Cerebellar cortex (tissue), 1 donor: ENCODE results near the gene CELA3B.
"Not testable (repeated sequence)": the region's sequence is repeated elsewhere in the genome, so short reads cannot be mapped to it uniquely, and the experiment has no call there.

Experiments used
- DNase-seq: peaks from one replicate; pipeline ENCODE4 v3.0.0-alpha.2; 2015; ENCODE audit warnings: low spot score

Gene CELA3B, protein sequence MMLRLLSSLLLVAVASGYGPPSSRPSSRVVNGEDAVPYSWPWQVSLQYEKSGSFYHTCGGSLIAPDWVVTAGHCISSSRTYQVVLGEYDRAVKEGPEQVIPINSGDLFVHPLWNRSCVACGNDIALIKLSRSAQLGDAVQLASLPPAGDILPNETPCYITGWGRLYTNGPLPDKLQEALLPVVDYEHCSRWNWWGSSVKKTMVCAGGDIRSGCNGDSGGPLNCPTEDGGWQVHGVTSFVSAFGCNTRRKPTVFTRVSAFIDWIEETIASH

DNA sequence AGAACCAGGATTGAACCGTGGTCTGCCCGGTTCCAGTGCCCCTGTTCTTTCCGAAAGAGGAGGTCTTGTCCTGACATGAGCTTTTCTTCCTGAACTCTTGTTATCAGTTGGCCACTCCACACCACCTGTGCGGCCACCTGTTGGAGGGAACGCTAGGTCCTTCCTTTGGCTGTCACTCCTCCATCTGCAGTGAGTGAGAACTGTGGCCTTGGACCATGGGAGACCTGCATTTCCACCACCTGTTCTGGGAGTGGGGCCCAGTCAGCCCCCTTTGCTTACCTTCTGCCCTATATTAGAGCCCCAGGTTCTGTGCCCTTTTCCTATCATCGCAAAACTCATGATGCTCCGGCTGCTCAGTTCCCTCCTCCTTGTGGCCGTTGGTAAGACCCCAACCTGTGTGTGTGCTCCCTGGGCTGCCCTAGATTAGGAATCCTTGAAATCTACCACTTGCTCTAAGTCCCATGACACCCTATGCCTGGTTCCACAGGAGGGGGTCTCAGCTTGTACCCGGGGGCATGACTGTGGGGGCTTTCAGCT lies at the start of gene CELA3B:
Gene CELA3B, plus strand, starts transcription at position 320 of the 537 bp plus-strand sequence. Its CDS starts 18 bp downstream, at position 338.
- not testable (repeated sequence) for DNase-seq

DNA sequence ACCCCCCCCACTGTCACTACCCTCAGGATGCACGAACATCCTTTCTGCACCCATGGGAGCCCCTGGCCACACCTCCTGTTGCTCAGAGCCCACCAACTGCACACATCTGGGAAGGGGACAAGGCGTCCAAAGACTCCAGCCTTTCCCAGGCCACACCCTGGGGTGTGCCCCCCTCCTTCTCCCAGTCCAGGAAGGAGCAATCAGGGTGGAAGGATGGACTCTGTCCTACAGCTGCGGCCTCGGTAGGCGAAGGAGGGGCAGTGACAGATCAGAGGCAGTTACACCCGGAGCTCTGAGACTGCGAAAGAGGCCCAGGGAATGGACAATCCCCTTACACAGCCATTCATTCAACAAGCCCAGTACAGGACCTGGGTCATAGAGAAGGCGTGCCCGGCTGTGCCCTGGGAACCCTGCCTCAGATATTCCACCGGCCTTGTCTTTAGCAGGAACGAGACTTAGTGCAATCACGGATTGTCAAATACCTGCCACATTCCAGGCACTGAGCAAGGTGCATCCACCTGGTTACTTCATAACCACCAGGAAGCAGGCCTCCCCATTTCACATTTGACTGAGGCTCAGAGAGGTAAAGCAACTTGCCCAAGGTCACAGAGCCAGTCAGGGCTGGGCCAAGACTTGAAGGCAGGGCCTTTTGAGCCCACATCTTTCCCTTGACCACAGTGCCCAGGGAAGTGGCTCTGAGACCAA lies 49.1 kb upstream of the CELA3B start:
- no peak for DNase-seq

DNA sequence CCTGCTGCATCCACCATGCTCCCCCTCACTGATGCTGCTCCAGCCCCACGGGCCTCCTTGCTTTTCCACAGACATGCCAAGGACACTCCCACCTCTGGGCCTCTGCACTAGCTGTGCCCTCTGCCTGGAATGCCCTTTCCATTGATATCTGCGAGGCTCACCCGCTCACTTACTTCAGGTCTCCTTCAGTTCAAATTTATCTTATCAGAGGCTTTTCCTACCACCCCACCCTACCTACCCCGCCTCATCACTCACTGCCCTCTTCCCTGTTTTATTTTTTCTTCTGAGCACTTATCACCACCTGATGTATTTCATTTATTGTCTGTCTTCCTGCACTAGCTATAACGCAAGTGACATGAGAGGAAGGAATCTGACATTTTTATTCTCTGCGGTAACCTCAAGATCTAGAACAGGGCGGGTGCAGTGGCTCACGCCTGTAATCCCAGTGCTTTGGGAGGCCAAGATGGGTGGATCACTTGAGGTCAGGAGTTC lies 46.7 kb upstream of the CELA3B start:
- no peak for DNase-seq

DNA sequence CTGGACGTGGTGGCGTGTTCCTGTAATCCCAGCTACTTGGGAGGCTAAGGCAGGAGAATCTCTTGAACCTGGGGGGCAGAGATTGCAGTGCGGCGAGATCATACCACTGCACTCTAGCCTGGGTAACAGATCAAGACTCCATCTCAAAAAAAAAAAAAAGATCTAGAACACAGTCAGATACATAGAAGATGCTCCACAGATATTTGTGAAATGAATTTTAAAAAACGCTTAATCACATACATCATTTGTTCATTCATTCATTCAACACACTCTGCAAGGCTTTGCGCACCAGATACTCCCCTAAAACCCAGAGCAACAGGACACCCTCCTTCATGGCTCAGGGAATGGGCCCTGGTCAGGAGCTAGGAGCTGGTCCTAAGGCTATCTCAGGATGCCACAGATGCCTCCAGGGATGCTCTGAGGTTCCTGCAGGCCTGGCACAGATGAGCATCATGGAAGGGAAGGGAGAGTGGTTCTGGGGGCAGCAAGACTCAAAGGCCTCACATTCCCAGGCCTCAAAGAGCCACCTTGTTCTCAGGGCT lies 46.1 kb upstream of the CELA3B start:
- no peak for DNase-seq

DNA sequence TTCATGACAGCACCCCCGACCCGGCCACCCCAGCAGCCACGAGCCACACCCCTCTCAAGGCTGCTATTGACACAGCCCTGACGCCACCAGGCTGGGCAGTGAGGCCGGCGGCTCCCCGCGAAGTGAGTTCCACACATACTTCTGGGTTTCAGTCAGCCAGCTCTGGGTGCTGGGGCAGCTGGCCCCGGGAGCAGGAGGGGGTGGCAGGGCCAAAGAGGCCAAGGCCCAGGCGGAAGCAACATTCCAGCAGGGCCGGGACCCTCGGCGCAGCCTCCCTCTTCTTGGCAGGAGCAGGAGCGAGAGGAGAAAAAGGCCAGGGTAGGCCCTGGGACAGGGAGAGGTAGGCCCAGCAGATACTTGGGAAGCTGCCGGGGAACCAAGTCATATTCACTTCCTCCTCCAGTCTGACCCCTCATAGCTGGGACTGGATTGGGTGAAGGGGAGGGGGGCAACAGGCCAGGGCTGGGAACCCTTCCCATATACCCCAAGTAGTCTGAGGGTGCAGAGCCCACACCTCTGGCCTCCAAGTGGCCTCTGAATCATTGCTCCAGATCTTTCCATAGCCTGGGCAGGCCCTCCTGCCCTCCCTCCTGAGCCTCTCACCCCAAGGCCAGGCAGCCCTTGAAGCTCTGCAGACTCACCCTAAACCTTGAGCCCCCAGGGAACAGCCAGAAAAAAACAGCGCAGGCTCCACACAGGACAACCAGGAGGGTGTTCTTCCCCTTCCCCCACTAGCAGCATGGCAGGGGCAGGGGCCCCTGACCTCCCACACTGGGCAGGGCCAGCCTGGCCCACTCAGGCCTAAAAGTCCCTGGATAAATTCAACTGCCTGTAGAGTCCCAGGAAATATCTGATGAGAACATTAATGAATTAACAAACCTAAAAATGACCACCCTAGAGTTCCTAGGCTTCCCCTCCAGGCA lies 45.4 kb upstream of the CELA3B start:
- DNase-seq: no peak

DNA sequence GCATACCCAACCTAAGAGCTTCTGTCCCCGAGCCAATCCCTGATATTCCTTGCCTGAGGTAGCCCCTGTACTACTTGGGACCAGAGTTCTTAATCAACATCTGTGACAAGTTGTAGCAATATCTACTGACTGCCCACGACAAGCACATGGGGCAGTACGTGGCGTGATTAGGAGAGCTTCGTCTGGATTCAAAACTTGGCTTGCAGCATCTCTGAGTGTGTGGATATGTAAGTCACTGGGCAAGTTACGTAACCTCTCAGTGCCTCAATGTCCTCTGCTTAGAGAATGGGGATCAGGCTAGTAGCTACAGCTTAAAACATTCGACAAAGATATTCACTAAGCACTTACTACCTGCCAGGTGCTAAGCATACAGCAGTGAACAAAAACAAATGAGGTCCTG lies 44.7 kb upstream of the CELA3B start:
- no peak for DNase-seq

DNA sequence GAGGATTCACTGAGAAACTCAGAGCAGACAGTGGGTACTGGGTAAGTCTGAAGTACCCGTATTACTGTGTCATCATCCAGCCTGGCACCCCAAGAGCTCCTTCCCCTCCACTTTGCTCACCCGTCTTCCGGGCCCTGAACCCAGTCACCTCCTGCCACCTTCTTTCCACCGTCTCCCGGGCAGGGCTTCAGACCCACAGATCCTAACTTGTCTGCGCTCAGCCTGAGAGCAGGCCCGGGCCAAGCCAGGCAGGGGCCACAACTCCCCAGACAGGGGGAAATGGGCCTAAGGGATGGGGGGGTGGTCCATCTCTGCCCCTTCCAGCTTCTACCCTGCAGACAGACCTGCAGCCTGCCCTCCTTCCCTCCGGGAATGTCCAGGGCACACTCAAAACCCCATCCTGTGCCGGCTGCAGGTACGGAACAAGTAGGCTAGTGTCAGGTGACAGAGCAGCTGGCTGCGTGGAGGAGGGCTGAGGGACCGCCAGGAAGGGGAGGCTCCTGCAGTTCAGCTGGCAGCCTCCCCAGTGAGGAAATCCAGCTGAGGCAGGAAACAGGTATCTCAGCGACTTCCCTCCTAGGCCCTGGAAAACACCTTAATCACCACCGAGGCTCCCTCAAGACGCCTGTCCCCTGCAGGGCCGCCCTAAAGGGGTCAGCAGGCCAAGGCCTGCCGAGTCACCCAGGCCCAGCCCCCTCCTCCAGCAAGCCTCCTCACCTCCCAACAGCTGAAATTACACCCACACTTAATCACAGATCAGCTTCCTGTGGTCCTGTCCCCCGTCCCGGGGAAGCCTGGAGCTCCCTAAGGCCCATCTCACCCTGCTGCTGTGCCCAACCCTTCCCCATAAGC lies 43.2 kb upstream of the CELA3B start:
- no peak for DNase-seq

DNA sequence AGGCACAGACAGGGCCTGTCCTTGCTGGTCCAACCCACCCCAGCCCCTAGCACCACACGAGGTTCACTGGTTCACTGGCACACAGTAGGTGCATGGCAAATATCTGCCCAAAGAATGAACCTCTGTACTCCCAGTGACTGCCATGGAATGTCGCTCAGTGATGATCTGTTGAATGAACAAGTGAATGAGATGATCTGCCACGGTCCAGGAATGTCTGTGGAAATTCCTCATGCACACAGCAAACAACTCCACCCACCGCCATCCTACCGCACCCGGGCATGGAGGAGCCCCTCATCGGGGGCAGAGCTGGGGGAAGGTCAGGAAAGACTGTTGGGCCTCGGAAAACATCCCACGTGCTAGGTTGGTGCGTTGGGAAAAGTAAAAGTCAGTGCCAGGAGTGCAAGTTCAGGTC lies 41.4 kb upstream of the CELA3B start:
- no peak for DNase-seq

DNA sequence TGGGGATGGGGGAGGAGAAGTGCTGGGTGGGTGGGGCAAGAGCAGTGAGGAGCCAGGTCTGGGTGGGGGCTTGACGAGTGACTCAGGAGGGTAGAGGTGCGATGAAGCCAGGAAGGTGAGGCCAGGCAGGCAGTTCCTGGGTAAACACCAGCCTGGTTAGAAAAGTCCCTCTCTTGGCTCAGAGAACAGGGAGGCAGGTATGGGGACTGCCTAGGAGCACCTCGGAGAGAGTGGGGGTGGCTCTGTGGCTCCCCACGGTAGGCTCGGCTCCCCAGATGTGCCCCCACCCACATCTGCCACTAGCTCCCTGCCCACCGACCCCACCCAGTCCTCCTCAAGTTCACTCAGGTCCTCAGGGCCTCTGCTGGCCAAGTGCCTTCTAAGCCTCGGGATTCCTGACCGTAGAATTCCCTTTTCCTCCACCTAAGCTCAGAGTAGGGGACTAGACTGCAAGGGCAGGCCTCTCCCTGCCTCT lies 40.9 kb upstream of the CELA3B start:
- no peak for DNase-seq

DNA sequence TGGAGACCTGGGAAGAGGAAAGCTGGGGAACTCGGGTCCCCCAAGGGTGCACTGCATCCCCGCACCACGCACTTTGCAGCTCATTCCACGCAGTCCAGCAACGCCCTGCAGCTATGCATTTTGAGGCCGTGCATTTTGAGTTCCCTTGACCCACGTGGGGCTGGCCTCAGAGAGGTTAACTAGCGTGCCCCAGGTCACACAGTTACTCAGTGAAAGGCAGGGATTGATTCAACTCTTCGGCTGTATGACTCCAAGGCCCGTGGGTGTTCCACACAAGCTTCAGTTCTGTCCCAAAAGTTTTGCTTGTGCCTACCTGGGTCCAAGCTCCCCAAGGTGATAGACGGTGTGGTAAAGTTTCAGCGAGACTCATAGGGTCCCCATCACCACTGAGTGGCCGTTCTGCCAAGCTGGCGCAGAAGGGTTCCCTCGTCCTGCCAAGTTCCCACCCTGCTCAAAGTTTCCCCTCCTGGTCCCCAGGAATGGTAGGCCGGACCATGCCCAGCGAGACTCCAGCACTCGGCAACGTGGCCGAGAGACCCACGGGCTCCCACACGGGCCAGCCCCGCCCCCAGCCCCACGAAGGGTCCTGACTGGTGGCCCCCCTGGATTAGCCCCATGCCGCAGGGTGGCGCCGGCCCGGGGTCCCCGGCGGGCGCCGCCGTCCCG lies 40.3 kb upstream of the CELA3B start:
- DNase-seq: no peak

DNA sequence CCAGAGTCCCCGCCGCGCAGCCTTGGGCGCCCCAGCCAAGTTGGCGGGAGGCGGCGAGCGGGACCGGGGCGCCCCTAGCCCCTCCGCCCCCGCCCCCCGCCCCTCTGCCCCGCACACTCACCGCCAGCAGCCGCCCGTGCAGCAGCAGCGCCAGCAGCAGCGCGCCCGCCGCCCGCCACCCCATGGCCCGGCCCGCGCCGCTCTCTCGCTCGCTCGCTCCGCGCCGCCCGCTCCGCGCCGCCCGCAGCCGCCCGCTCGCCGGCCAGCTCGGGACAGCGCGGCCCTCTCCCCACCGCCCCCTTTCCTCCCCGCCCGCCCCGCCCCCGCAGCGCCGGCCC lies 39.8 kb upstream of the CELA3B start, which contains the start of gene HSPG2:
Gene HSPG2, minus strand, starts transcription at position 277 of the 338 bp plus-strand sequence. Its CDS starts 93 bp downstream, at position 184.
- DNase-seq: no peak

DNA sequence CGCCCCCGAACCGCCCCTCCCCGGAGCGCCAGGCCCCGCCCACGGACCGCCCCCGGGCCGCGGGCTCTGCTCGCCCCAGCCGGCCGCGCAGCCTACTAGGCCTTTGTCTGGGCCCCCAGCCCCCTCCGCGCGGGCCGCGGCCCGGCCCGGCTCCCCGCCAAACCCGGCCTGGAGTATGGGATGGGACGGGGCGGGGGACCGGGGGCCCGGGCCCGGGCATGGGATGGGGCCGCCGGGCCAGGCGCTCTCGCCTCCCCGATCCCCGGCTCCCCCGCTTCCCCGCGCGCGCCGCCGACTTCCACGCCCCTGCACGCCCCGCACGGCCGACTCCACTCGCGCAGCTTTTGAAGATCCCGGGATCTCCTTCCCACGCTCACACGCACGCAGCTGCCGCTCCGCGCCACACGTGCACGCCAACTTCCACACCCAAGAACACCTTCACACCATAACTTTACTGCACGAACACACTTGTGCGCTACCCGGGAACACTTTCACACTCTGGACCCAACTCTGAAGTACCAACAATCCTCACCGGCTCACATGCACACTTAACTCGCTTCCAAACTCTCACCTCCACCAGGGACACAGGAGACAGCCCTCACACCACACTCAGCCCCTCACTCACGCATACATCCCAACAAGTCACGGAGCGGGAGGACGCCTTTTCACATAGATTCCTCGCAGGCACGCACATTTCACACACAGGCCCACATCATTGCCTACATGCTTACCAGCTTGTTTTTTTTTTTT lies 39.3 kb upstream of the CELA3B start:
- peak; percentile 62 for DNase-seq

DNA sequence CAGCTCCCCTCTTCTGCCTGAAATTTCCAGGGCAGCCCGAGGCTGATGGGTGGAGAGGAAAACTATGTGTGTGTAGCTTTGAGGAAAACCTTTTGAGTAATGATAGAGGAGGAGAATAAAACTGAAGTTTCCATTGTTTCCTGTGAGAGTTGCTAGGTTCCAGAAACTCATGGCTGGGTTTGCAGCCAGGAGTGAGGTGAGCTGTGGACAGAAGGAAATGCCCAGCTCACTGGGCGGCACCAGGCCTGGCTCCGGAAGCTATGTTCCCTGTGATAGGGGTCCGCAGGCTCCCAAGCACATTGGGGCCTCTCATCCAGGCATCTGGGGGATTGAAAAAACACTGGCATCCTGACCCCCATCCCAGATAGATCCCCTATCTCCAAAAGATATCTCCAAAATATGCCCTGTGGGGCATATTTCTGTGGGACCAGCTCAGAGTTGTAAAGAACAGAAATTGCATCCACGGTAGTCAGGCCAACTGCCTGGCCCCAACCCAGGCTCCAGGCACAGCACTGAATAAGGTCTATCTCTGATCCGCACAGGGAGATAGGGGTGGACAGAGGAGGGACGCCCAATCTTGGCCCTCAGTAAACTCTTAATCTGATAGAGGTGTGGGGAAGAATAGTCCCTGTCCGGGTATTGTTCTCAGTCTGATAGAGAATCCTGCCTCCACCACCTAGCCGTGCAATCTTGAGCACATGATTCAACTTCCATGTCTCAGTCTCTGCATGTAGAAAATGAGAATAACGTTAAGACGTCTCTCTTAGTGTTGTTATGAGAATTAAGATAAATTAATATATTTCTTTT lies 37.9 kb upstream of the CELA3B start:
- no peak for DNase-seq

DNA sequence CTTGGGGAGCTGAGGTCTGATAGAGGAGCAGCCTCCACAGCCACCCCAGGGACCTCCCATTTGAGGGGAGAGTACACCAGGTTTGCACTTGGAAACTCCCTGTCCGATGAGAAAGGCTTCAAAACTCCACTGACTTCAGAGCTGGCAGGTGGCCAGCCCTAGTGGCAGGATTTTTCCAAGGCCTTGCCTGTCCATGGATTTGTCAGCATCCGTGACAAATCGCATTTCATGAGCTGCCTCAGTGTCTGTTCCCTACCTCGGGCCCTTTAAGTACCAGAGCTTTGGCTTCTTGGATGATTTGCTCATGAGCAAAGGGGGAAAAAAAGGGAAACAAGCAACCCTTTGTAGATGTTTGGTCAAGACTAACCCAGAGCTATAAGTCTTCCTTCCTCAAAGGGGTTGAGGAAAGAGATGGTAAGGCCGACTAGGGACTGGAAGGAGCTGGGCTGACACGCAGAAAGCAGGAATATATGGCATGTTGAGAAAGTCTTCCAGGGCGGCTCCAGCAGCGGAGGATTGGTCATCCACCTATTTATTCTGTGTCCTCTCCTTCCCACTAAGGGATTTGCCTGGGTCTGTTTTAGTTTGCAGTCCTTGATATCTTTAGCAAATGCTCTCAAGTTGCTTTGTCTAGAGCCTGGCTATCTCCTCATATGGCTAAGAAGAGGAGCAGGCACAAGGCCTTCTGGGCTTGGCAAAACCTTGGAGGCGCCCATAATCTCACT lies 37.0 kb upstream of the CELA3B start:
- peak; percentile 70 for DNase-seq

DNA sequence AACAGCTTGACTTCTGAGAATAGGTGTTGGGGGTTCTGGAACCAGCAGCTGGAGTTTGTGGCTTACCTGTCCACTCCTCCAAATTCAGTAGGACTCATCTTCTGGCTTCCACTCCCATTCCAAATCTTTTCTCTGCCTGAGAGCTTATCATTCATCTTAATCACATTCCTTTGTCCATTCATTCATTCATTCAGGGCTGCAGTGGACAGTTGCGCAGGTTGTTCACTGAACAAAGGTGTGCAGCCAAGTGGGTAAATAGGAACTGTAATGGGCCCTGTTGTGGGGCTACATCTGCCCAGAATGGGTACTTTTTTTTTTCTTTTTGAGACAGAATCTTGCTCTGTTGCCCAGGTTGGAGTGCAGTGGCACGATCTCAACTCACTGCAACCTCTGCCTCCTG lies 36.3 kb upstream of the CELA3B start:
- no peak for DNase-seq

DNA sequence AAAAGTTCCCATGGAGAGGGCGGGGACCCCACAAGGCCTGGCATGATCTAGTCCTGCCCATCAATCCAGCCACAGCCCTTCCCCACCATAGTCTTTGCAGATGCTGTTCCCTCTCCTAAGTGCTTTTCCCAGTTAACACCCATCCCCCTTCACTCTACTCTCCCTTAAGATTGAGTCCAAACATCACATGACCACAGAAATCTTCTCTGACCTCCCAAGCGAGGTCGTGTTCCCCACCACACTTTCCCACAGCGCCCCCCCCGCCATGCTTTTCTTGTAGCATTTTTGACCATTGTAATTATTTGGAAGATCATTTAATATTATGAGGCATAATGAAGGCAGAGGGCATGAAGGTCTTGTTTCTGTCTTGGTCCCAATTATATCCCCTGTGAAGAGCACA lies 35.5 kb upstream of the CELA3B start:
- DNase-seq: no peak

DNA sequence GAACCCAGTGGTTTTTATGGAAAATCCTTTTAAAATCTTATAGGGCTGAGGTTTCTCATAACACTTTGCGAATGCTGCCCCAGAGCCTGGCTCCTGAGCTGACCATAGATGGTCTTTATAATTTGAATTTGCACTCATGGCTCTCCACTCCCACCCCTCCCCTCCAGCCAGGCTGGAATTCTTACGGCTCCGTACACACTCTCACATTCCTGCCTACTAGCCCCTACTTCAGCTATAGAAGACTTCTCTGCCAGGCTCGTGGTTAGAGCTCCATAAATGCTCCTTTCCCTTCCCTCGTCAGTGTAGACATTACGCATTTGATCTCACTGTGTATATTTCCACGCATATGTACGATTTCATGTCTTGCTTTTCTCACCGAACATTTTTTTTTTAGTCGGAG lies 34.4 kb upstream of the CELA3B start:
- DNase-seq: no peak
